GM18511 (cell line): ENCODE results near the gene ACVR1.
"Not testable (repeated sequence)": the region's sequence is repeated elsewhere in the genome, so short reads cannot be mapped to it uniquely, and the experiment has no call there.

Source experiments
- ATAC-seq: cut with Tn5 transposase; IDR thresholded peaks from one replicate; pipeline ENCODE4 v1.9.1; 2021; ENCODE audit warnings: mild to moderate bottlenecking, moderate library complexity; ENCODE audit not compliant: unreplicated experiment

ACVR1 gene

GRCh38 chr2:157830696-157831570 lies 45.2 kb downstream of the ACVR1 start:
- ATAC-seq = no peak

GRCh38 chr2:157830266-157830665 lies 45.9 kb downstream of the ACVR1 start:
- no peak for ATAC-seq

- ATAC-seq = no peak
These were observed 48.8 kb downstream of the ACVR1 start for GRCh38 chr2:157827377-157827776.

GRCh38 chr2:157826644-157827043 lies 49.5 kb downstream of the ACVR1 start:
- not testable (repeated sequence) for ATAC-seq

- no peak for ATAC-seq
These were observed 50.2 kb downstream of the ACVR1 start for GRCh38 chr2:157825885-157826284.

- ATAC-seq = no peak
These were observed 53.1 kb downstream of the ACVR1 start for GRCh38 chr2:157822993-157823392.

GRCh38 chr2:157822533-157822932 lies 53.6 kb downstream of the ACVR1 start:
- no peak for ATAC-seq

GRCh38 chr2:157821519-157822131 lies 54.5 kb downstream of the ACVR1 start:
- no peak for ATAC-seq

GRCh38 chr2:157820193-157820592 lies 55.9 kb downstream of the ACVR1 start:
- ATAC-seq = no peak

- no peak for ATAC-seq
These were observed 56.4 kb downstream of the ACVR1 start for GRCh38 chr2:157819761-157820160.

GRCh38 chr2:157818227-157818626 lies 57.9 kb downstream of the ACVR1 start:
- no peak for ATAC-seq

- ATAC-seq = no peak
These were observed 60.7 kb downstream of the ACVR1 start for GRCh38 chr2:157815421-157815820.

- no peak for ATAC-seq
These were observed 62.7 kb downstream of the ACVR1 start for GRCh38 chr2:157813467-157813866.

GRCh38 chr2:157810037-157810436 lies 66.1 kb downstream of the ACVR1 start:
- no peak for ATAC-seq

GRCh38 chr2:157809212-157809611 lies 66.9 kb downstream of the ACVR1 start:
- no peak for ATAC-seq

GRCh38 chr2:157808421-157808820 lies 67.7 kb downstream of the ACVR1 start:
- no peak for ATAC-seq

- no peak for ATAC-seq
These were observed 69.6 kb downstream of the ACVR1 start for GRCh38 chr2:157806426-157807077.

GRCh38 chr2:157805519-157805918 lies 70.6 kb downstream of the ACVR1 start:
- no peak for ATAC-seq

GRCh38 chr2:157804355-157804754 lies 71.8 kb downstream of the ACVR1 start:
- ATAC-seq = no peak

GRCh38 chr2:157803952-157804351 lies 72.2 kb downstream of the ACVR1 start:
- no peak for ATAC-seq

- no peak for ATAC-seq
These were observed 72.7 kb downstream of the ACVR1 start for GRCh38 chr2:157803476-157803875.
